Spinal cord (tissue), 10 donors: ENCODE results near the gene LIMK1. TPM values are rescaled to one million over a fixed set of nuclear protein-coding genes. Genes with fewer than 3 reads are reported as not detected.
"Not testable (repeated sequence)": the region's sequence is repeated elsewhere in the genome, so short reads cannot be mapped to it uniquely, and the experiment has no call there.

Experiments used
- DNase-seq, 6 donors: peaks; one replicate each; pipeline versions ENCODE4 v3.0.0 to v3.0.0-alpha.2; 2013 to 2015; ENCODE audit warnings: low spot score in 6 of 6, low read depth in 4 of 6
- H3K27ac ChIP-seq: one replicate; pipeline ENCODE4 v1.5.1; 2013; ENCODE audit warnings: low read depth, low read length, control low read depth
- H3K27me3 ChIP-seq: one replicate; pipeline ENCODE4 v1.6.1; 2013; ENCODE audit warnings: low read length; ENCODE audit not compliant: control insufficient read depth, insufficient read depth
- H3K36me3 ChIP-seq: one replicate; pipeline ENCODE4 v1.6.1; 2013; ENCODE audit warnings: low read length; ENCODE audit not compliant: control insufficient read depth, insufficient read depth
- H3K4me1 ChIP-seq: one replicate; pipeline ENCODE4 v1.6.1; 2013; ENCODE audit warnings: low read length; ENCODE audit not compliant: control insufficient read depth, insufficient read depth
- H3K4me3 ChIP-seq: one replicate; pipeline ENCODE4 v1.5.1; 2013; ENCODE audit warnings: low read depth, low read length, control low read depth
- H3K9me3 ChIP-seq: one replicate; pipeline ENCODE4 v1.6.1; 2013; ENCODE audit warnings: low read length; ENCODE audit not compliant: control insufficient read depth, insufficient read depth
- WGBS: methylation state at CpG from one replicate; pipeline ENCODE4 v1.1.5; 2013; ENCODE audit warnings: missing lambda C conversion rate; ENCODE audit not compliant: insufficient coverage; 5-methylcytosine and 5-hydroxymethylcytosine counted together
- polyA plus RNA-seq, 2 donors: library from polyadenylated mRNA; unstranded; fragments of 120-200 nt; gene quantifications; one replicate each; pipeline ENCODE4 v1.2.1, GENCODE V29; 2013; ENCODE audit not compliant: insufficient read length in 2 of 2
- total RNA-seq, 2 donors: library from RNA; depleted of rRNA in 1 of 2; stranded (reverse); fragments of 120-200 nt in 1 of 2; fragments of >200 nt in 1 of 2; gene quantifications; one replicate each; pipeline versions ENCODE4 v1.2.3 to v1.2.4, GENCODE V29; 2013 to 2014
- donor health status: healthy.

The LIMK1 gene
- total and polyA plus RNA-seq, 4 donors, result 26.3 to 81.5 (median 58.5) TPM

GRCh38 chr7:74157605-74158004 lies 74.0 kb downstream of the LIMK1 start:
- no peak overlapping the region for H3K4me3 ChIP-seq
- 100% methylated on average over 4 of the region's 9 CpGs for WGBS
- DNase-seq, result no peak
- no peaks in the 10 kb centered on the region for H3K9me3 ChIP-seq
- H3K27me3 ChIP-seq, result no peaks in the 10 kb centered on the region
- no peak overlapping the region for H3K27ac ChIP-seq
- no peaks in the 10 kb centered on the region for H3K4me1 ChIP-seq
- no peaks in the 10 kb centered on the region for H3K36me3 ChIP-seq

GRCh38 chr7:74164985-74165456 lies 81.4 kb downstream of the LIMK1 start:
- Histone ChIP-seq H3K27me3 (no peaks in the 10 kb centered on the region), H3K4me1 (no peaks in the 10 kb centered on the region), H3K4me3 (no peak overlapping the region), H3K27ac (no peak overlapping the region), H3K9me3 (no peaks in the 10 kb centered on the region), H3K36me3 (no peaks in the 10 kb centered on the region)
- WGBS, result no CpG with 5 or more reads among the region's 7 CpGs
- DNase-seq, result peak in 1 of 6 donors; percentile 33

GRCh38 chr7:74165867-74166593 lies 82.4 kb downstream of the LIMK1 start:
- WGBS, result 94% methylated on average over 7 of the region's 15 CpGs
- Histone ChIP-seq H3K4me3 (no peak overlapping the region), H3K4me1 (no peaks in the 10 kb centered on the region), H3K27me3 (no peaks in the 10 kb centered on the region), H3K36me3 (no peaks in the 10 kb centered on the region), H3K27ac (no peak overlapping the region), H3K9me3 (no peaks in the 10 kb centered on the region)
- no peak for DNase-seq

GRCh38 chr7:74167324-74167723 lies 83.7 kb downstream of the LIMK1 start:
- not testable (repeated sequence) for H3K4me1 ChIP-seq, H3K27me3 ChIP-seq, DNase-seq, H3K9me3 ChIP-seq, H3K4me3 ChIP-seq, H3K36me3 ChIP-seq, H3K27ac ChIP-seq
- WGBS, result 100% methylated on average over 4 of the region's 6 CpGs

Other genes starting within 250 kb of the LIMK1 start
- 1 to 10 TPM in 1 of 2 donors, under 1 TPM in 1; 0.79 to 4.2 TPM for gene METTL27, start 241.3 kb upstream of the LIMK1 start, total RNA-seq
- under 1 TPM; 0.49 to 0.66 TPM for gene METTL27, start 241.3 kb upstream of the LIMK1 start, polyA plus RNA-seq
- not detected for gene TMEM270, start 222.6 kb upstream of the LIMK1 start, total RNA-seq
- gene TMEM270, start 222.6 kb upstream of the LIMK1 start, polyA plus RNA-seq, result not detected
- gene ELN, start 55.6 kb upstream of the LIMK1 start, total RNA-seq, result 100 to 1,000 TPM; 203 to 287 TPM
- 100 to 1,000 TPM; 114 to 192 TPM for gene ELN, start 55.6 kb upstream of the LIMK1 start, polyA plus RNA-seq
- 100 to 1,000 TPM; 176 to 184 TPM for gene EIF4H, start 90.6 kb downstream of the LIMK1 start, total RNA-seq
- gene EIF4H, start 90.6 kb downstream of the LIMK1 start, polyA plus RNA-seq, result 100 to 1,000 TPM; 252 to 261 TPM
- gene LAT2, start 126.2 kb downstream of the LIMK1 start, total RNA-seq, result 10 to 100 TPM in 1 of 2 donors, 1 to 10 TPM in 1; 6.4 to 10.3 TPM
- gene LAT2, start 126.2 kb downstream of the LIMK1 start, polyA plus RNA-seq, result 10 to 100 TPM in 1 of 2 donors, 1 to 10 TPM in 1; 8.9 to 10.1 TPM
- gene RFC2, start 170.6 kb downstream of the LIMK1 start, total RNA-seq, result 10 to 100 TPM; 17.9 to 29.5 TPM
- gene RFC2, start 170.6 kb downstream of the LIMK1 start, polyA plus RNA-seq, result 10 to 100 TPM; 39.5 to 43.6 TPM
- 10 to 100 TPM; 34.4 to 44.9 TPM for gene CLIP2, start 205.6 kb downstream of the LIMK1 start, total RNA-seq
- gene CLIP2, start 205.6 kb downstream of the LIMK1 start, polyA plus RNA-seq, result 100 to 1,000 TPM; 109 to 110 TPM